Dedifferentiated amniotic fluid mesenchymal stem cell (primary cell): ENCODE measurements around the gene RYR1.
"Not testable (repeated sequence)": the region's sequence is repeated elsewhere in the genome, so short reads cannot be mapped to it uniquely, and the experiment has no call there.

ENCODE experiments used
- DNase-seq: peaks from one replicate; pipeline ENCODE4 v3.0.0-alpha.2; 2016; ENCODE audit errors: extremely low spot score

Gene RYR1

DNA sequence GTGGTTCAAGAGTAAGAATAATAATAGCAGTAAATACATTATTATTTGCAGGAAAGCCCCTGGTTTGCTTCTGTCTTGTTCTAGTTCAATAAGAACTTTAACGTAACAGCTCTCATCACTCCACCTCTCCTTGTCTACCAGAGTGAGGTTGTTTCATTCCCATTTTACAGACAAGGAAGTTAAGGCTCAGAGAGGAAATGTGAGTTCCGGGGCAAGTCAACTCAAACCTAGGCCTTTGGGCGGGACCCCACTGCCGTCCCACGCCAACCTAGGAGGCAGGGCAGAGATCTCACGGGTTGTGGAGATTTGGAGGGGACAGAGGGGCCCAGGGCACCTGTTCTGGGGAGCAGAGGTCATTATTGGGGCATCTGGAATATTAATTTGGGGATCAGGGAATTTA is 182.8 kb downstream of the RYR1 start:
- DNase-seq, result no peak

DNA sequence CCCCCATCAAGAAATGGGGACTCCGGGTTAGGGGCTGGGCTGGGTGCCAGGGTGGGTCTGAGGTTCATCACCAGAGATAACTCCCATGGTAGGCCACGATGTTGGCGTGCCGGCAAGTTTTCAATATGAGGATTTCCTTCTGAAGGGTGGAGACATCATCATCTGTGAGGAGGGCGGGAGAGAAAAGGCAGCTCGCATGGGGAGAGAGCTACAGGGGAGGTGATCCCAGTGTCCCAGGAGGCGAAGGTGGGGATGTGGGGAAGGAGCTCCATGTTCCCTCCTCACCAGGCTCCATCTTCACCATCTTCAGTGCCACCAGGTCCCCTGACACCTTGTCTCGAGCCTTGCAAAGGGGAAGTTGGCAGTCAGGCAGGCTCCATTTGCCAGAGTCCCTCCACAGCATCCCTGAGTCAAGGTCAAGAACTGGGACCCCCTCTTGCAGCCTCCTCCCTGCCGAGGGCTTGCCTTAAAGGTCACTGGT is 183.8 kb downstream of the RYR1 start:
- DNase-seq, result no peak

DNA sequence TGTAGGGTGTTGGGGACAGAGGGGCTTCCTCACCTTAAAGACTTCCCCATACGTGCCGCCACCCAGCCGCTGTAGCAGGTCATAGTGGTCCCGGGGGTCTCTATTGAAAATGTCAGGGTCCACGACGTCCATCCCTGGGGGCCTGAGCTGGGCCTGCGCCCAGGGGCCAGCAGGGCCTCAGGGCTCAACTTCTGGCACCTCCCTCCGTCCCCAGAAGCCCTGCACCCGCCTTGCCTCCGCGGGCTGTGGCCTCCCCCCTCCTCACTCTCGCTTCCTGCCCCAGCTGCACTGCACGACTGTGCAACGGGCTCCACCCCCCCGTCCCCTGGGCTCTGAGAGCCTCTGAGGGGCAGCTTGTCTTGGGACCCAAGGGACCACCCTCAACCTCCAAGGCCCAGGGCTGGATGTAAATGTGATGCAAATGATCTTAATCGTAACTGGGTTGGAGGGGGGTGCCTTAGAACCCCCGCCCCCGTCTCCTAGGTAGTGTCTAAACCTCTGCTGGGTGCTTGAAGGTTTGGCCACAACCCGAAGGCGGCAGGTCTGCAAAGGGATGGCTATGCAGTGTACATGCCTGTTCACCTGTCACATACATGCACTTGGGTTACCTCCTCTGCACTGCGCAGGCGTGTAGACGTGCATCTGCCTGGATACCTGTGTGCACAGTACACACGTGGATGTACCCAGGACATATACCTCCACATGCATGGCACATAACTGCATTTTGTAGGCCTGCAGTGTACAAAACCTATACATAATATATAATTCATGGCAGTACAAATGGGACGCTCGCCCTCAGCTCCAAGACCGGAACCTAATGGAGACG is 184.5 kb downstream of the RYR1 start, which contains the start of gene MAP4K1:
MAP4K1 (minus strand) TSS at position 190 of the 826 bp plus-strand sequence; CDS start at position 132, 58 bp downstream.
- no peak for DNase-seq

DNA sequence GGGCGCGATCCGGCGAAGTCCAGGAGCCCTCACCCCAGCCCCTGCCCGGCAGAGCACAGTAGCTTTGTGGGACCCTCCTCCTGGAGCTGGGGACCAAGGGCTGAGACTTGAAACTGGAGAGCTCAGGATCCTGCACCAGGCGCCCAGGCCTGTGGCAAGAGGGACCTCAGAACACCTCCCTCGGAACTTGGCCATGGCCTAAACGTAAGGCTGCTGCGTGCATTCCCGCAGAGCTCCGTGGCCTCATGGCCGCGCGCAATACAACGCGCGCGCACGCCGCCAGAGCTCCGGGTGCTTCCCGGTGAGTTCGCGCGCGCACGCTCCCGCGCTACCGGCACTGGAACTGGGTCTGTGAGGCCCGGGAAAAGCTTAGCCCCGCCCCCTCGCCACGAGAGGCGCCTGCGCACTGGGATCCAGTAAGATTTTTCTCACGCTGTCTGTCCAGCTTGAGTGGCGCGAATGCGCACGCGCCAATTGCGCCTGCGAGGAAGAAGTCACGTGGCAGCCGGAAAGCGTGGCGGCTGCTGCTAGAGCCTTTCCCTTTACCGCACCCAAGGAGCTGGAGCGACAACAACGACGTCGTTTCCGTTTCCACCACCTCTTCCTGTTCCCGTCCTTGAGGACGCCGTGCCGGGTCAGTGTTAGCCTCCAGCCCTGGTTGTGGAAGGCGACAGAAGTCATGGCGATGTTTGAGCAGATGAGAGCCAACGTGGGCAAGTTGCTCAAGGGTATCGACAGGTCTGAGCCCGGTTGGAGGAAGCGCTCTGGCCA is 185.3 kb downstream of the RYR1 start, which contains the start of gene EIF3K:
EIF3K (plus strand) TSS at position 599 of the 771 bp plus-strand sequence; CDS start at position 680, 81 bp downstream.
- DNase-seq, result peak; percentile 96

DNA sequence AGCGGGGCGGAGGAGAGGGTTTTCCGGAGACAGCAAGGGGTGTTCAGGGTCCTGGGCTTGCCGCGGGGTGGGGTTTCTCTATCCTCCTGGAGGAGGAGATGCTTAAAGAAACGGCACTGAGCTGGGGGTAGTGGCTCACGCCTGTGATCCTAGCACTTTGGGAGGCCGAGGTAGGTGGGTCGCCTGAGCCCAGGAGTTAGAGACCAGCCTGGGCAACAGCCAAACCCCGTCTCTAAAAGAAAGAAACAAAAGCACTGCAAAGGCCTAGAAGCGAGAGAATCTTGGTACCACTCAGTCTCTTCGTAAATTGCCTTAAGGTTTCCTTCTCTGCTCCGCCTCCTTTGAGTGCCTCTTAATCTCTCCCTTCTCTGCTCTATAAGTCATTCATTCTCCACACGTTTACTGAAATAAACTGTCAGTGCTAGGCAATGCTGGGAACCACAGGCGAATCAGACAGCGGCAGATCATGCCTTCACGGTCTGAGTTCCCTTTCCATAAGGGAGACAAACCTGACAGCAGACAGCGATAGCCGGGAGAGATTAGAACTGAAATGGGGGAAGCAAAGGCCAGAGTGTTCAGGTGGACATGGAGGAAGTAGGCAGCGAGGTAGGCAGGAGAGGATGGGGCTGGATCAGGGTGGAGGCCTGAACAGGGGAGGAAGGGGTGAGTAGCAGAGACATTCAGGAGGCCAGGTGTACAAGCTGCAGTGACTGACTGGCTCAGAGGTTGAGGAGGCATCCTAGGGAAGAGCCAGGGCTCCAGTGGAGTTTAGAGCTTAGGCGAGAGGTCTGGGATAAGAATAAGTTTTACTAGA is 186.1 kb downstream of the RYR1 start:
- no peak for DNase-seq

DNA sequence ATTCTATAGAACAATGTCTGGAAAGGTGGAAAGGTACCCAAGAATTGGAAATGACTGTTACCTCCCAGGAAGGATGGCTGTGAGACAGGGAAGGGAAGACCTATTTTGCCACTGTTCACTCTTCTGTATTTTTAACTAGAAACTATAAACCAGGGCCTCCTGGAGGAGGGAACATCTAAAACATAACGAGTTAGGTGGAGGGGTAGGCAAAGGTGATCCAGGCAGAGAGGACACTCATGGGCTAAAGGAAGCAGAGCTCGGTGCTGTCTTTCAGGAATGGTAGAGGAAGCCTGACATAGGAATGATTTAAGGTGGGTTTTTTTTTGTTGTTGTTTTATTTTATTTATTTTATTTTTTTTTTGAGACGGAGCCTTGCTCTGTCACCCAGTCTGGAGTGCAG is 191.3 kb downstream of the RYR1 start:
- DNase-seq, result no peak

DNA sequence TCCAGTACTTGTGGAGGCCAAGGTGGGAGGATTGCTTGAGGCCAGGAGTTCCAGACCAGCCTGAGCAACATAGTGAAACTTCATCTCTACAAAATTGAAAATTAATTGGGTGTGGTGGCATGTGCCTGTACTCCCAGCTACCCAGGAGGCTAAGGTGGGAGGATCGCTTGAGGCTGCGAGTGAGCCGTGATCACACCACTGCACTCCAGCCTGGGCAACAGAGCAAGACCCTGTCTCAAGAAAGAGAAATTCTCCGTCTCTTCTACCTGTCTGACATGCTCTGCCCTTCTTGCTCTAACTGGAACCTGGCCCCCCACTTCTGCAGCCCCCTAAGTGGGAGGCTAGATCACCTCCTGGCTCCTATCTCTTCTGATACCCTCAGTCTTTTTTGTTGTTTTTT is 192.9 kb downstream of the RYR1 start:
- no peak for DNase-seq

DNA sequence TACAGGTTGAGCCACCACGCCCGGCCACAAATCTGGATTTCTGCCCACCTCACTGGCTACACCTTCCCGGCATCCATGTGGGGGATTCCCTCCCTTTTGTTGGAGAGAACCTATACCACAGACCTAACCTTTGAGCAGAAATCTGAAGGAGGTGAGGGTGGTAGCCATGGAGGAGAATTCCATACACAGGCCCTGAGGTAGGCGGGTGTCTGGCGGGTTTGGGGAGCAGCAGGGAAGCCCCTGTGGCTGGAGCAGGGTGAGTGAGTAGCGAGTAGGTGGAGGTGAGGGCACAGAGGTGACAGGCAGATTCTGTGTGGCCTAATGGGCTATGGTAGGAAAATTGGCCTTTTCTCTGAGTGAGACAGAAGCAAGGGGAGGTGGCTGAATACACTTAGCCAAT is 196.1 kb downstream of the RYR1 start:
- DNase-seq, result no peak

DNA sequence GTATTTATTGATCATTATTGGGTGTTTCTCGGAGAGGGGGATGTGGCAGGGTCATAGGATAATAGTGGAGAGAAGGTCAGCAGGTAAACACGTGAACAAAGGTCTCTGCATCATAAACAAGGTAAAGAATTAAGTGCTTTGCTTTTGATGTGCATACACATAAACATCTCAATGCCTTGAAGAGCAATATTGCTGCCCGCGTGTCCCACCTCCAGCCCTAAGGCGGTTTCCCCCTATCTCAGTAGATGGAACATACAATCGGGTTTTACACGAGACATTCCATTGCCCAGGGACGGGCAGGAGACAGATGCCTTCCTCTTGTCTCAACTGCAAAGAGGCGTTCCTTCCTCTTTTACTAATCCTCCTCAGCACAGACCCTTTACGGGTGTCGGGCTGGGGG is 197.8 kb downstream of the RYR1 start:
- not testable (repeated sequence) for DNase-seq

DNA sequence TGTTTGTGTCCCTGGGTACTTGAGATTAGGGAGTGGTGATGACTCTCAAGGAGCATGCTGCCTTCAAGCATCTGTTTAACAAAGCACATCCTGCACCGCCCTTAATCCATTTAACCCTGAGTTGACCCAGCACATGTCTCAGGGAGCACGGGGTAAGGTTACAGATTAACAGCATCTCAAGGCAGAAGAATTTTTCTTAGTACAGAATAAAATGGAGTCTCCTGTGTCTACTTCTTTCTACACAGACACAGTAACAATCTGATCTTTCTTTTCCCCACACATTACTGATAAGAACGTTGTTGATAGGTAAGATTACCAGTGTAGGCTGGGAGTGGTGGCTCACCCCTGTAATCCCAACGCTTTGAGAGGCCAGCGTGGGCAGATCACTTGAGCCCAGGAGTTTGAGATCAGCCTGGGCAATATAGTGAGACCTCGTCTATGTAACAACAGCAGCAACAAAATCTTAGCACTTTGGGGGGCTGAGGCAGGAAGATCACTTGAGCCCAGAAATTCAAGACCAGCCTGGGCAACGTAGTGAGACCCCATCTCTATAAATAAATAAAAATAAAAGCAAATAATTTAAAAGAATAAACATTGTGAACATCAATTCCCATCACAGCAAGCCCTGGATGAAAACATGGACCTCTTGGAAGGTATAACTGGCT is 198.5 kb downstream of the RYR1 start:
- DNase-seq, result not testable (repeated sequence)

DNA sequence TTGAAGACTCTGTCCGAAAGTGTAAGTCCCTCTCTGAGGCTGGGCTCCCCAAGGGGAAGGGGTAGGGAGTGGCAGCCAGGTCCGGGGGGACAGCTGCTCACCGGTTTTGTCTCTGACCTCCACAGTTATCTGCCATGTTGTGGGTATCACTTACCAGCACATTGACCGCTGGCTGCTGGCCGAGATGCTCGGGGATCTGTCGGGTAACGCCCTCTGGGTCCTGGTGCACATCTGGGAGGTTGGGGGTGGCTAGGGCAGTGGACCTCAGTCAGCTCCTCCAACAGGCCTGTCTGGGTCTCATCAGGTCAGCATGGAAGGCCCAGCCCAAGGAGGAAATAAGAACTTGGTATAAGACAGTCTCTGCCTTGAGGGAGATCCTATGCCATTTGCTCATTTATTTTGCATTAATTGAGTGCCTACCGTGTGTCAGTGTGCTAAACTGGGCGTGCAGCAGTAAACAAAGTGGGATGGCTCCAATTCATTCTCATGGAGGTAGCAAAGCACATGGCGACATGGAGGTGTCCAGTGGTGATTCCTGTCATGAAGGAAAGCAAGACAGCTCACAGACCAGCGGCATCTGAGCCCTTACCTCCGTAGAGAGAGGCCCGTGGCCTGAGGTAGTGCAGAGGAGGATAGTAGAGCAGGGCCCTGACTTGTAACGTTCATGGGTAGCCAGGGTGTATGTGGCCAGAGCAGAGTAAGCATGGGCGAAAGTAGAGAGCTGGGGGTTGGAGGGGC is 199.2 kb downstream of the RYR1 start:
- DNase-seq, result no peak

DNA sequence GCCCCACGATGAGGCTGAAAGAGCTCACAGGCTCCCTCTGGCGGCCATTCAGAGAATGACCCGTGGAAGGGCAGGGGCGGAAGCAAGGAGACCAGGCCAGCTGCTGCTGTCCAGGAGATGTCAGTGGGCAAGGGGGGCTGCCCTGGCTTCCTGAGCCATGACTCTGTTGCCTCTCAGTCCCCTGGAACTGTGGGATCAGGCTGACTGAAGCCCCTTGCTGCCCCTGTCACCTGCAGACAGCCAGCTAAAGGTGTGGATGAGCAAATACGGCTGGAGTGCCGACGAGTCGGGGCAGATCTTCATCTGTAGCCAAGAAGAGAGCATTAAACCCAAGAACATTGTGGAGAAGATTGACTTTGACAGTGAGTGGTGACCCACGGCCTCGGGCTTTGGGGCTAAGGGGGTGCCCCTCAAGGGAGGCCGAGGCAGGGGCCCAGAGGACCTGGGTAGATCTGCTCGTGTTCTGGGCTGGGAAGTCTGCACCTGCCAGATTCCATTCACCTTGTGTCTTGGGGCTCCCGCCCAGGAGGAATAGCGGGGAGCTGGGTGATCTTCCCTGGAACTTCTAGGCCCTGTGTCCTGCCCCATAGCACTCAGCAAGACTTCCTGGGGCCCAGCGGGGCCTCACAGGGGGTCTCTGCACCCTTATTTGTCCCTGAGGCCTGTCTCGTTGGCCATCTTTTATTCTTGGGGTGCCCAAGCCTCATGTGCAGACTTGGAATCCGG is 201.4 kb downstream of the RYR1 start:
- peak; percentile 57 for DNase-seq

DNA sequence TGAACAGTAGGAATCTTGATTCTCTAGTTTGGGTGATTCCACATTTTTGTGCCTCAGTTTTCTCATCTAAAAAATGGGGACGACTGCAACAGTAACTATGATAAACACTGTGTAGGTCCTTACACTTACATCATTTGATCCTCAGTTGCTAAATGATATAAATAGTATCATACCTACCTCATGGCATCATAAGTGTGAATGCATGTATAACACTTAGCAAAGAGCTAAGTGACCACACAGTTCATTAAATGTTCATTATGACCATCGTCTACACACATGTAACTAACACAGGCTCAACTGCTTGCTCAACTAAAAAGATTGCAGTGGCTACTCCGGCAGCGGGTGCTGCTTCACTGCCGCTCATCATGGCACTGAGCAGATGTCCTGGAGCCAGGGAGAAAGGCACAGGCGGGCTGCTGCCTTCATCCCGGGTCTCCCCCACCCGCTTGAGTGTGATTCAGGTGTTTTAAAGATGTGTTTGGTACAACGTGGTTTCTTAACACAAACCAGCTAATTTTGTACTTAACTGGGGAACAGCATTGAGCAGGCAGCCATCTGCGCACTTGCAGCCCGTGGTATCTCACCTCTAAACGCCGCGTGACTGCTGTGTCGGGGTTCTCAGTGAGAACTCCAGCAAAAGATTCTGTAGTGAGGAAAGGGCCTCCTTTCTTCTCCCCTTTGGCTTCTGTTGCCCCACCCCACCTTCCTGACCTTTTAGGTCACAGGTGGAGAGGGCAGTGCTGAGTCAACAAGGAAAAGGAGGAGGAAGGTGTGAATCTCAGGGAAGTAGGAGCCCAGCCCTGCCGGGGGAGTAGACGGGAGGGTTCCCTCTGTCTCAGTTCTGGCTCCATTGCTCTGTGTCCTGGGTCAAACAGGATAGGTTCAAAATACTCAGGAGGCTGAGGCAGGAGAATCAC is 202.2 kb downstream of the RYR1 start:
- DNase-seq, result no peak
